ENCODE data around the gene FAM89B.

The FAM89B gene

DNA sequence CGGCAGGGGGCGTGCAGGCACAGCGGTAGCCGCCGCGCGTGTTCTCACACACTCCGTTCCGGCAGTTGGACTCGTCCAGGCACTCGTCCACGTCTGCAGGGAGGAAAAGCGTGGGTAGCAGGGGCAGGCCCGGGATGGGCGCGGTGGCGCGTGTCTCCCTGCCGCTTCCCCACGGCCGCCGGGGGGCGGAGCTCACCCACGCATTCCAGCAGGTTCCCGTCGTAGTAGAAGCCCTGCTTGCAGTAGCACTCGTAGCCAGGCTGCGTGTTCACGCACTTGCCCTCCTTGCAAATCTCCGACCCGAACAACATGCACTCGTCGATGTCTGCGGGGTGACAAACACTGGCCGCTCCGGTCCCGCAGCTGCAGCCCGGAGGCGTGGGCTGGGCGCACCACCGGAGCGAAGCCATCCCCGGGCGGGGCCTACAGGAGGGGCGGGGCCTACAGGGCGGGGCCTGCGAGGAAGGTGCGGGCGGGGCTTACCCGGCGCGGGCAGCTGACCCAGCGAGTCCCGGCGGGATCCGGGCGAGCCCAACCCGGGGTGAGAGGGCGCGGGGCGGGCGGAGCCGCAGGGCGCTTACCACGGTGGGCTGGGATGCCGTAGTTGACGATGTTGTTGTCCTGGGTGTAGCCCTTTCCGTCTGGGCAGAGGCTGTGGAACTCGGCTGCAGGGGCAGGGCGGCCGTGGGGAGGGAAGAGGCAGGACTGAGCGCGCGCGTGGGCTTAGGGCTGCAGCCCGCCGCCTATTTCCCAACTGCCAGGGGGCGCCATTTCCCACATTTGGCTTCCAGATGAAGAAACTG lies 31.8 kb upstream of the FAM89B start:
- peak overlapping the region; percentile 55 for H3K4me3 ChIP-seq (ENCODE audit: low read depth, low read length)
- TF ChIP-seq, protein P1, sequence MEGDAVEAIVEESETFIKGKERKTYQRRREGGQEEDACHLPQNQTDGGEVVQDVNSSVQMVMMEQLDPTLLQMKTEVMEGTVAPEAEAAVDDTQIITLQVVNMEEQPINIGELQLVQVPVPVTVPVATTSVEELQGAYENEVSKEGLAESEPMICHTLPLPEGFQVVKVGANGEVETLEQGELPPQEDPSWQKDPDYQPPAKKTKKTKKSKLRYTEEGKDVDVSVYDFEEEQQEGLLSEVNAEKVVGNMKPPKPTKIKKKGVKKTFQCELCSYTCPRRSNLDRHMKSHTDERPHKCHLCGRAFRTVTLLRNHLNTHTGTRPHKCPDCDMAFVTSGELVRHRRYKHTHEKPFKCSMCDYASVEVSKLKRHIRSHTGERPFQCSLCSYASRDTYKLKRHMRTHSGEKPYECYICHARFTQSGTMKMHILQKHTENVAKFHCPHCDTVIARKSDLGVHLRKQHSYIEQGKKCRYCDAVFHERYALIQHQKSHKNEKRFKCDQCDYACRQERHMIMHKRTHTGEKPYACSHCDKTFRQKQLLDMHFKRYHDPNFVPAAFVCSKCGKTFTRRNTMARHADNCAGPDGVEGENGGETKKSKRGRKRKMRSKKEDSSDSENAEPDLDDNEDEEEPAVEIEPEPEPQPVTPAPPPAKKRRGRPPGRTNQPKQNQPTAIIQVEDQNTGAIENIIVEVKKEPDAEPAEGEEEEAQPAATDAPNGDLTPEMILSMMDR (conservative IDR thresholded peaks at IDR 0.05; ENCODE audit: low read depth, low read length): peak; percentile 89
- peak; percentile 91 for DNase-seq (ENCODE audit: low read depth)

- DNase-seq (ENCODE audit: low read depth): no peak
- peak overlapping the region; percentile 55 for H3K4me3 ChIP-seq (ENCODE audit: low read depth, low read length)
- TF ChIP-seq, protein P1 (conservative IDR thresholded peaks at IDR 0.05; ENCODE audit: low read depth, low read length): no peak
Observed at GRCh38 chr11:65541093-65541982, 31.0 kb upstream of the FAM89B start.

GRCh38 chr11:65542738-65543390 lies 29.5 kb upstream of the FAM89B start:
- TF ChIP-seq, protein P1 (conservative IDR thresholded peaks at IDR 0.05; ENCODE audit: low read depth, low read length): no peak

GRCh38 chr11:65545853-65546216 lies 26.5 kb upstream of the FAM89B start:
- DNase-seq (ENCODE audit: low read depth): no peak
- TF ChIP-seq, protein P1 (conservative IDR thresholded peaks at IDR 0.05; ENCODE audit: low read depth, low read length): no peak
- no peak overlapping the region for H3K4me3 ChIP-seq (ENCODE audit: low read depth, low read length)

More at GRCh38 chr11:65542738-65543390, 29.5 kb upstream of the FAM89B start:
- no peak for DNase-seq (ENCODE audit: low read depth)
- H3K4me3 ChIP-seq (ENCODE audit: low read depth, low read length): no peak overlapping the region

GRCh38 chr11:65546217-65546958 lies 25.9 kb upstream of the FAM89B start:
- DNase-seq (ENCODE audit: low read depth): no peak
- TF ChIP-seq, protein P1 (conservative IDR thresholded peaks at IDR 0.05; ENCODE audit: low read depth, low read length): no peak
- H3K4me3 ChIP-seq (ENCODE audit: low read depth, low read length): no peak overlapping the region

GRCh38 chr11:65547446-65548125 lies 24.8 kb upstream of the FAM89B start:
- DNase-seq (ENCODE audit: low read depth): no peak
- TF ChIP-seq, protein P1 (conservative IDR thresholded peaks at IDR 0.05; ENCODE audit: low read depth, low read length): no peak
- no peak overlapping the region for H3K4me3 ChIP-seq (ENCODE audit: low read depth, low read length)

Data from choroid plexus epithelial cell (primary cell).